NCI-H774 (cell line): ENCODE results near the gene PLCXD3.

Experiments
- DNase-seq: peaks from one replicate; lab custom pipeline; 2025; lab: John Stamatoyannopoulos, UW

PLCXD3 gene, protein sequence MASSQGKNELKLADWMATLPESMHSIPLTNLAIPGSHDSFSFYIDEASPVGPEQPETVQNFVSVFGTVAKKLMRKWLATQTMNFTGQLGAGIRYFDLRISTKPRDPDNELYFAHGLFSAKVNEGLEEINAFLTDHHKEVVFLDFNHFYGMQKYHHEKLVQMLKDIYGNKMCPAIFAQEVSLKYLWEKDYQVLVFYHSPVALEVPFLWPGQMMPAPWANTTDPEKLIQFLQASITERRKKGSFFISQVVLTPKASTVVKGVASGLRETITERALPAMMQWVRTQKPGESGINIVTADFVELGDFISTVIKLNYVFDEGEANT

DNA sequence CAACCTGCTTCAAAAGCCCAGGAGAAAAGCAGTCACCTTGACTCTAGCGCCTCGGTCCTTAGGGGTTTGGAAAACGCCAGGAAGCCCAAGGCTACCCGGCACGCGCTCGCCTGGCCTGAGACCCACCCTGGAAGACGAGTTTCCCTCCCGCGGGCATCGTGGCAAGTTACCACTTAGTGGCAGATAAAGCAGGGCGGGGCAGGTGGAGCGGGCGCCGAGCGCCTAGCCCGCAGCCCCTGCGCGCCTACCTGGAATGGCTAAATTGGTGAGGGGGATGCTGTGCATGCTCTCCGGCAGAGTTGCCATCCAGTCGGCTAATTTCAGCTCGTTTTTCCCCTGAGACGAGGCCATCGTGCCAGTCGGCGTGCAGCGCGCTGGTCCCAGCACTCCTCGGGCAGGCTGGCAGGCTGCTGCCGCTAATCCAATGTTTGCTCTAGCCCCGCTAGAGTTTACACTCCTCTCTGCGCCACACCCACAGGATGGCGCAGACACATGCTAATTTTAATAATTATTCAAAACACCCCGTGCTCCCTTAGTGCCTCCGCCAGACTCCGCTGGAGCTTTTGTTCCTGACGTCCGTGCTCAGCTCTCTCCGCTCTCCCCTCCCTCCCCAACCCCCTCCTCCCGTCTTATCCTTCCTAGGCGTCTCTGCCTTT, at the start of gene PLCXD3:
Gene PLCXD3, minus strand, starts transcription at position 426 of the 656 bp plus-strand sequence. Its CDS starts 75 bp downstream, at position 351.
- DNase-seq = peak; percentile 68

DNA sequence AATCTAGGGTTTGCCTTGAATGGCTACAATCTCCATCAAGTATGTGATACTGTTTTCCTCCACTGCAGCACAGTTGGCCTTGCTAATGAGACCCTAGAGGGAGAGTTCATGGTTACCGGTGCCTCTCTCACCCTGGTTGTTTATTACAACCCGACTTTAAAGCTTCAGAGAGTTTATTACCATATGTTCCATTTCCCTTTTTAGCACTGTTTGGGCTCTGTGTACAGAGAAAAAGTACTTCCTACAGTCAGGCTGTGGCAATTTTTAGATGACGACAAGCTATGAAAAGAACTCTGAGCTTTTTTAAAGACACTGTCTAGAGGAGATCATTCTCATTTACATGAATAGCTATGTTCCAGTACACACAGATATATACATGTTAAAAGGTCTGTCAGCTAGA, 48.8 kb upstream of the PLCXD3 start:
- DNase-seq = no peak

DNA sequence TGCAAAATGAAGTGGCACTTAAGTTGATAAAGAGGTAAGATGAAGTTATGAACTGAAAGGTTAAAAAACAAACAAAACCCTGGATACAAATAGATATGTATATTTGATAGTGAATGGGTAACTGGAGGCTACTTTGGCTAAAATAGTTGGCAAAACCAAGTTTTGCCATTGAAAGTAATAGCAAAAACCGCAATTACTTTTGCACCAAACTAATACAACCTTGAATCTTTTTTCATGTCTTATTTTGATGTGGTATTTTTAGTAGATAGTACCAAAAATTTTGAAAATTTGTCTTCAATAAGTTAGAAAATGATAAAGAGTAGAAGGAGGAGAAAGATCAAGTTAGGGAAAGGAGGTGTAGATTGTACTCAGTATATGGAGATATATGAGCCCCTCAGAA, 47.9 kb upstream of the PLCXD3 start:
- DNase-seq = no peak

DNA sequence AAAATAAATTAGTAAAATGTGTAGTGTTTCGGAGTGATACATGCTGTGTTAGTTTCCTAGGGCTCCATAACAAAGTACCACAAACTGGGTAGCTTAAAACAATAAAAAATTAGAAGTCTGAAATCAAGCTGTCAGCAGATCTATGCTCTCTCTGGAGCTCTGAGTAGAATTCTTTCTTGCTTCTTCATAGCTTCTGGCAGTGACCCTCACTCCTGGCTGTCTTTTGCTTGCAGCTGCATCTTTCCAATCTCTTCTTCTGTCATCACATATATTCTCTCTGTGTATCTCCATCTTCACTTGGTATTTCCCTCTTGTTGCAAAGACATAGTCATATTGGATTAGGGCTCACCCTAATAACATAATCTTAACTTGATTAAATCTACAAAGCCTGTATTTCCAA, 37.6 kb upstream of the PLCXD3 start:
- no peak for DNase-seq

DNA sequence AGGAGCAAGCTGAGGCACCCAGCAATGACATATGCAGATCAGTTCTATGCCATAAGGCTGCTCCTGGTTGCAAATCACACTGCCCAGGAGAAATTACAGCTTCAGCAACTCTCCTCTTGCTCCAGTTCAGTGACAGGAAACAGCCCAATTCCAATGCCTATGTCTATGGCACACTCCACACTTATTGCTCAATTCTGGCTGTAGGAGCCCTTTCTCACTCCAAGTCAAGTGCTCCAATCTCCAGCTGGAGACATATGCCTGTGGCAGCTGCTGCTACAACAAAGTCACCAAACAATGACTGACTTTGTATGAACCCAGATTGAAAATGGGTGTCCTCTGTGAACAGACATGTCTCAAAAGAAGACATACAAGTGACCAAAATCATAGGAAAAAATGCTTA, 31.8 kb upstream of the PLCXD3 start:
- DNase-seq = no peak

DNA sequence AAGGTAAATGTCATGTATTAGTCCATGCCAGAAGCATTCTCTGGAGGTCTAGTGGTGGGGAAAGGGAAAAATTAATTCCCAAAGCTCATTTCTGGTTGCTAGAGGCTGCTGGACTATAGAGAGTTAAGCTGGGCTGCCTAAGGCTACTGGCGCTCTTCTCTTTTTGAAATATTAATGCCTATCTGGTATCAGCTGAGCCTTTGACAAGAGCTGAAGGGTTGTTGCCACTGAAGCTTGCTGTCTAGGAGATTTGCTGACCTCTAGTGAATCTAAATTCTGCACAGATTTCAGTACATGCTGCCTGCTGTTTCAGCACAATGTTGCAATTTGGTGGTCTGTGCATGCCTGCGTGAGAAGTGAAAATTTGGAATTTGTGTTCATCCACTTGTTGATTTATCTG, 29.1 kb upstream of the PLCXD3 start:
- no peak for DNase-seq

DNA sequence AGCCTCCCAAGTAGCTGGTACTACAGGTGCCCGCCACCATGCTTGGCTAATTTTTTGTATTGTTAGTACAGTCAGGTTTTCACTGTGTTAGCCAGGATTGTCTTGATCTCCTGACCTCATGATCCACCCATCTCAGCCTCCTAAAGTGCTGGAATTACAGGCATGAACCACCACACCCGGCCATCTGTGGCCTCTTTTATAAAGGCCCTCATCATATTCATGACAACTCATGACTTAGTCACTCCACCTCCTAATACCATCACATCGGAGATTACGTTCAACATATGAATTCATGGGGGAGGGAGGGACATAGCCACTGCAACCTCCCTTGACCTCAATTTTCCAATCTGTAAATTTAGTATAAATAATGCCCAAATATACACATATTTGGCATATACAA, 27.2 kb upstream of the PLCXD3 start:
- DNase-seq = no peak

DNA sequence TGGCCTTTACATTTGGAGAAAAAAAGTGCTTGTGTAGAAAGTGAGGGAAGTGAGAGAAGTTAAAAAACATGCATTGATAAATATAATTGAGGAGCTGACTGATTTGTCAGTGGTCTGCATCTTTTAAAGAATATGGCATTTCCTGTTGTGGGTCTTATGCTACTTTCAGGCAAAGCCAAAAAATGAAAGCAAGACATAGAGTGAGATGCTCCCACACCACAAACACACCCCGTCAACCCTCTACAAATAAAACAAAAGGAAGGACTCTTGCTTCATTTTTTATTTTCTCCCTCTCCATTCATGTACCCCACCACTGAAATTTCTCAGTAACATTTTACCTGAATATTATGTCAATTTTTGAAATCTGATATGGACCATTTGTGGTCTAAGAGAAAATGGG, 22.1 kb upstream of the PLCXD3 start:
- DNase-seq = no peak

DNA sequence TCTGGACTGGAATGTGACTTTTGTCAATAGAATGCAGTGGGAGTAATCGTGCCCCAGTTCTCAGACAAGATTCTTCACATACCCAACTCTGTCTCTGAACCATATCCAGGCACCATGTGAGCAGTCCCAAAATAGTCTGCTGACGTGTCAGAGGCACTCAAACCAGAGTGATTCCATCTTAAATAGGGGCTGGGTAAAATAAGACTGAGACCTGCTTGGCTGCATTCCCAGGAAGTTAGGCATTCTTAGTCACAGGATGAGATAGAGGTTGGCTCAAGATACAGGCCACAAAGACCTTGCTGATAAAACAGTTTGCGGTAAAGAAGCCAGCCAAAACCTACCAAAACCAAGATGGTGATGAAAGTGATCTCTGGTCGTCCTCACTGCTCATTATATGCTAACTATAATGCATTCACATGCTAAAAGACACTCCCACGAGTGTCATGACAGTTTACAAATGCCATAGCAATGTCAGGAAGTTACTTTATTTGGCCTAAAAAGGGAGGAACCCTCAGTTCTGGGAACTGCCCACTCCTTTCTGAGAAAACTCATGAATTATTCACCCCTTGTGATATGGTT, 16.9 kb upstream of the PLCXD3 start:
- no peak for DNase-seq

DNA sequence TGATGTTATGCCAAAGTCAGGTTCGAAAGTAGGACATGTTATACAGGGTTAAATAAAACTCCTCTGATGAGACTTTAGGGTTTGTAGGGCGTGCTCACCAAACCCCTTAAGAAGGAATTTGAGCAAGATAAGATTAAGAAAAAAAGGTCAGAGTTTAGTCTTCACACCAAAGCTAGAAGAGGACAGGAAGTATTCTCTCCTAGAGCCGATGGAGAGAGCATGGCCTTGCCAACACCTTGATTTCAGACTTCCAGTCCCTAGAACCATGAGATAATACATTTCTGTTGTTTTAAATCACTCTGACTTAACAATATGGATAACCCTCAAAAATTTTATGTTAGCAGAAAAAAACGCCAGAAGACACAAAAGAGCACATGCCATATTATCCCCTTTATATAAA, 16.3 kb upstream of the PLCXD3 start:
- no peak for DNase-seq

DNA sequence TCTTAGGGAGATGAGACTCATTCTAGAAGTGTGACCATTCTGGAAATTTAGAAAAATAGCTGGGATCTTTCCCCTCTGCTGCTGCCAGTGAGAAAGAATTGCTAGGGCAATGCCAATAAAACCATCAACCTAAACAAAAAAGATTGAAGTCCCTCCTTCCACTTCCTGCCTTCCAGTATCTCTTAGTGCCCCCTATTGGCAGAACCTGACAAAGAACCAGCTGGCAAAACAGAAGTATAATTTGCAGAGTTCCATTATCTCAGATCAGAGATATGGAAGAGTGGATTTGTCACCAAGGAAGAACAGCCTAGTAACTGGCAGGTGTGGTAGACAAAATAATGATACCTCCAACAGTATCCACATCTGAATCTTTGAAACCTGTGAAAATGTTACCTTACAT, 13.8 kb upstream of the PLCXD3 start:
- no peak for DNase-seq

DNA sequence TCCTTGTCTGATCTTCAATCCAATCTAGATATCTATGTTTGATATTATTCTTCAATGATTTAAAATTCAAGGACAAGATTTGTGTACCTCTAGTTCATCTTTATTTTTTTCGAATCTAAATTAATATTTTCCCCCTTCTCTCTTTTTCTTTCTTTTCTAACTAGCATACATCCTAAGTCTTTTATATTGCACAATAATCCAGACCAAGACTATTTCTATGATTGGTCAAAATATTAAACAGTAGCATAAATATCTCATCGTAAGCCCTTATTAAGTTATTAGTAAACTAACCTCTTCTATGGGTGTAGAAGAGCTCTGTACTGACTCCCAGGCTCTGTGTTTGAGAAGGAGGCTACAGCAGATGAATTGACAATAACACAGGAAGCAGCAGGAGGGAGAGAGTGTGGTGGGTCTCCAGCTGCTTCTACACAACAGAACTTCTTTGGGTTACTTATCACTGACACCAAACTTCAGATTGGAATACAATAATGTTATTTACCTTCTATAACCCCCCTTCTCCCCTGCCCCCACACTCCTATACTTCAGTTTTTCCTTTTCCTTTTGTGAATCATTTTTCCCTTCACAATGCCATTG, 11.9 kb upstream of the PLCXD3 start:
- DNase-seq = no peak

DNA sequence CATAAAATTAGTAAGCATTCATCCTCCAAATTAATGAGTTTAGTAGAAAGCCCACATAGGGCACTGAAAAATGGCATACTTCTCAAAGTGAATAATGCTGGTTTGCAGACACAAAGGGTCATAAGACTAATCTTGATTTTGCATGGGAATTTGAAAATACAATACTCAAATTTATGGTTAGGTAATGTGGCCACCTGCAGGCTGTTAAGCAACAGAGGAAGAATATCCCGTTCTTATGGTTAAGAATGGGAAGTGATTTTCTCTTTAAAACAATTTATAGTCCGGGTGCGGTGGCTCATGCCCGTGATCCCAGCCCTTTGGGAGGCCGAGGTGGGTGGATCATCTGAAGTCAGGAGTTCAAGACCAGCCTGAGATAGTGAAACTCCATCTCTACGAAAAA, 9.4 kb upstream of the PLCXD3 start:
- no peak for DNase-seq

DNA sequence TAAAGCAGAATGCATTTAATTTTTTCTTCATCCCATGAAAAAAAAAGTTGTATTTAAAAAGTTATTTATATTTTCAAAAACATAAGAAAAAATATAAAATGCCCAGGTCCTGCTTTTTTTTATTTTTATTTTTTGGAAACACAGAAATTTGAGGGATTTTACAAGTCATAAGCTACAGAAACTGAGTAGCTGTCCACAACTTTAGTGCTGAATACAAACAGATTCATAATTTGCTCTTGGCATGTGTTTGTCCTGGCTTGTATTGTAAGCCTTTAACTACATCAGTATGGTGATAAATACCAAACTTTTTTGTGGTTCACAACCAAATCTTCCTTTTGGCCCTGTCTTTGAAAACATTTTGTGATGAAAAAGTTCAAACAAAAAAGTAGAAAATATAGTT, 7.5 kb upstream of the PLCXD3 start:
- no peak for DNase-seq

DNA sequence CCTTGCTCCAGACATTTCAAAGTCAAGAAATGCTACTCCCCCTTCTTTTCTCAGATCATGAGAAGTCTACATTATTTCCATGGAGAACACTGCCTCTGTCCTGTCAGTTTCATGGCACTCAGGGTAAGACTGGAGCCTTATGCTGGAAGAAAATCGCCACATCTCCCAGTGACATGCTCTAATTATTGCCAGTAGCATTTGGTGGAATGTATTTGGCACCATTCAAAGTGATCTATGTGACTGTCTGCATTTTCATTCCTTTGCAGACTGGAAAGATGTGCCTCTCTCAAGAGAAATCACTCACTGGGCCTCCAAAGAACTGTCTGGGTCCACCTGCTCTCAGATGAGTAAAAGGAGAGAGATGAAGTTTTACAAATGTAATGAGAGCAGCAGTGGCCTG, 840 bp upstream of the PLCXD3 start:
- no peak for DNase-seq

DNA sequence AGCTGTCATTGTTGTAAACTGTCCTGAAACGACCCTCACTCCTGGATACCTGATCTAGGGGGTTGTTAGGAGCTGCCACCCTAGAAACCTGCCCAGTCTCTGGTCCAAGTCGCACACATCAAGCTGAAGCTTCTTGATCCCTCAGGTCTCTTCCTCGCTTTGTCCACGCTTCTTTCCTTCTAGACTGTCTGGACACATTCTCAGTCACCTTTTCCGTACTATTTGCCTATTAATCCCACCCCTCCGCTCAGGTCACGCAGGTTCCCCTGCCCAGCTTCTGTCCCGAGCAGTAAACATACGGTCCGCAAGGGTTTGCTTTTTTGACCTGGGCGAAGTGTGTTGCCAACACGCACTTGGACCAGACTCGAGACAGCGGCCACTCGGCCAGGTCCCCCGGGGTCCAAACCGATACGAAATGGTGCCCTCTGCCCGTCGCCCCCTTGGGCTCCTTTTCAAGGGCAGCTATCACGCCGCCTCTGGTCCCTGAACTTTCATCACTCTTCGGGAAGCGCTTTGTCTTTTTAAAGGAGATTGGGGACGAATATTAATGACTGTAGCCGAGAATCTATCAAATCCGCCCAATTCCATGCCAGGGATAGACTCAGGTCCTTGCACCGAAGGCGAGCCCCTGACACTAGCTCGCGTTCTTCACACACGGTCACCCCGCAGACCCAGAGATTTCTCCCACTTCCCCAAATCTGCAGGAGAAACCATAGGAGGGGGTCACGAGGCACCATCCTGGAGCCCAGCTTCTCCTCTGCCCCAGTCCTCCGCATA, 814 bp downstream of the PLCXD3 start:
- no peak for DNase-seq

DNA sequence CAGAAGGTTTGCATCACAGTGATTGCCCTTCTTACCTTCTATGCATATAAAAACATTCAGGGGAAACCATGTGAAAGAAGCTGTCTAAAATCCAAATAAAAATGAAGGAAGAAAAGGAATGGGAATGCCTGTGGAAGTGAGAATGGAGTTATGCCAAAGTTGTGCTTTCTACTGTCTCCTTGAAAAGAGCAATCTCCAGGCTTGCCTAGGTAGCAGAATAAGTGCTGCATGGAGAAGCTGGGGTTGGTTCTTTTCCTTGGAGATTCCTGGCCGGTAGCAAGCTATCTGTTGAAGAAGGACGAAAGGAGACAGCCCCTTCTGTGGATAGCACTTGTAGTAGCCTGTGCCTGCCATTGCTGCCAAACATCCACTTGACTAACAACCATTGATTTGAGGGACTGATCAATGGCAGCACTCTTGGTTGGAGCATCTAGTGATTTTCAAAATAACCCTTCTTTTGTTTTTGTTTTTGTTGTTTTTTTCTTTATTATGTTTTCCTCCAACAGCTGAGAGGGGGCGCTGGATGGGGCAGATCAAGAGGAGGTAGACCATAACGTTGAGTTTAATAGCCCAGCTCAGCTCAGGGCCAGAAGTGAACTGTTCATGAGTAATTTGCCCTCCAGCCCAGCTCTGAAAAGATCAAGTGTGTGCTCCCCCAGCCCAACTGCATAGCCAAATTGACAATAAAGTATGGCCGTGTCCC, 1.6 kb downstream of the PLCXD3 start:
- DNase-seq = no peak

DNA sequence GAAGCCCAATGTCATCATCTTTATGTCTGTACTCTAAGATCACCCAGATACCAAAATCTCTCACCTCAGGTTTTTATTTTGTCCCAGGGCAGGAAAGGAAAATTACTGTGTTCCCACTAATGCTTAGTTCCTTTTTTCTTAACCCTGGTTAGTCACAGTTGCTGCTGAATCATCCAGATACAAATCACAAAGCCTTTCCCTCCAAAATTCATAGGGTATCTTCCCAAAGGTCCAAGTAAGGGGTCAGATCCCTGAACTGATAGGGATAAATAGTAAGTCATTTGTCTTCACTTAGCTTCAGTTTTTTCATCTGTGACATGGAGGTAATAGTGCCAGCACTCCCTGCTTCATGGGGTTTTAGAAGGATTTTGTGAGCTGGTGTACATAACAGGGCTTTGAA, 2.2 kb downstream of the PLCXD3 start:
- DNase-seq = no peak

DNA sequence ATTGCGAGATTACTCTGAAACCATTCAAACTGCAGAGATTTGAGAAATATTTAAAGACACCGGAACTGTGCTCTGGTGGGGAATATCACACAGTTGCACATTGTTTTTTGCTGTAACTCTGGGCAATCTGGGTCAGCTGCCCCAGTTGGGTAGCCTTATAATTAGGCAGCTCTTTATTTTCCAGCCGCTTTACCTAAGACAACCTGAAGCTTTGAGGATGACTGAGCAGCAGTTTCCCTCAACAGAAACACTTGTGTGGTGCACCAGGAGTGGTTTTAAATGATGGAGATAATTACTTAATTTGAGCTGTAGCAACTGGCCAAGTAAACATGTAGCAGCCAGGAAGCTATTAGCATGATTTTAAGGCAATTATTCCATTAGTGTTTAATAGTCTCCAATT, 2.9 kb downstream of the PLCXD3 start:
- DNase-seq = no peak

DNA sequence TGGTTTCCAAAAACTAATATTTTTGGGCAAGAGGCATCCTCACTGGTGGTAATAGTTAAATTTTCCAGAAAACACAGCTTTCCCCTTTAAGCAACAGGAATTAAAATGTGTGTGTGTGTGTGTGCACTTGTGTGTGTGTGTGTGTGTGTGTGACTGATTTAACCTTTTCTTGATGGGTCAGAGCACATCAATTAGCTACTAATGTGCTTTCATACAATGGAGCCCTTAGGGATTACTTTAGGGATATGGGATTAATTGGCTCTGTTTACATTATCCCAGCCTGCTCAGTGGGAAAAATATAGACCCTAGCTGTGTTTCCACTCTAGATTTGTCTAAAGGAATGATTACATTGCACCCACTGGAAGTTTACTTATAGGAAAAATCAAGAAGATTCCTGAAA, 6.5 kb downstream of the PLCXD3 start:
- DNase-seq = no peak

DNA sequence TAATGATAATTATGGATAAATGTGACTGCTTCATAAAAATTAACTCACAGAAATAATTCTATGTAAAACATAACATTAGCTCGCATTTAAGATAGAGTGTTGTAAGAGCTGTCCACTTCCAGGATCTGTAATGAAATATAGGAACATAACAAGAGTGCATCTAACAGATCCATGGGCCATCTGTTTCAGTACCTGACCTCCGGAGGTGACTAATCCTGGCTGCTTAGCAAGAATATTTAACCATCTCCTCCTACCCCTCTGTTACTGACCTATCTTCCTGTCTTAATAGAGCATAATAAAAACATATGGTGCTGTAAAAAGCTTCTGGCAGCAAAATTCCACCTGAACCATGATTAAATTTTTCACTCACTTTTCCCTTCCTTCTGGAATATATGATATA, 7.1 kb downstream of the PLCXD3 start:
- DNase-seq = no peak
